ENCODE results near the gene LAMC1.
"Not testable (repeated sequence)": the region's sequence is repeated elsewhere in the genome, so short reads cannot be mapped to it uniquely, and the experiment has no call there.

LAMC1 gene

GRCh38 chr1:183147735-183148134 is 124.5 kb downstream of the LAMC1 start:
- H2AFZ ChIP-seq (ENCODE audit: low read depth, low read length, severe bottlenecking): no peak overlapping the region
- TF ChIP-seq EZH2phosphoT487 (conservative IDR thresholded peaks at IDR 0.05; ENCODE audit: low read length) (no peak), CTCF (IDR thresholded peaks at IDR 0.05; ENCODE audit: insufficient read depth, low read length, poor library complexity, severe bottlenecking) (no peak)
- no peaks in the 10 kb centered on the region for H3K36me3 ChIP-seq (ENCODE audit: low read length)
- H3K27ac ChIP-seq (ENCODE audit: low read depth, low read length): no peak overlapping the region
- H3K27me3 ChIP-seq (ENCODE audit: low read length): no peaks in the 10 kb centered on the region
- no peaks in the 10 kb centered on the region for H3K79me2 ChIP-seq (ENCODE audit: insufficient read depth, low read length)
- H3F3A ChIP-seq (ENCODE audit: insufficient read depth): no peaks in the 10 kb centered on the region
- H3K9me2 ChIP-seq (replicated peaks; ENCODE audit: insufficient read depth, low read length): no peaks in the 10 kb centered on the region
- H3K4me3 ChIP-seq (ENCODE audit: insufficient read depth, low read length, poor library complexity, severe bottlenecking): no peak overlapping the region
- H4K20me1 ChIP-seq (ENCODE audit: low read depth, low read length): no peaks in the 10 kb centered on the region
- no peak overlapping the region for H3K4me2 ChIP-seq (ENCODE audit: low read depth, low read length, poor library complexity, severe bottlenecking)
- no peak overlapping the region for H3K9ac ChIP-seq (ENCODE audit: low read length)
- H3K9me3 ChIP-seq (ENCODE audit: insufficient read depth, low read length): no peaks in the 10 kb centered on the region

GRCh38 chr1:183148599-183148998 is 125.4 kb downstream of the LAMC1 start:
- H3K9ac ChIP-seq (ENCODE audit: low read length): no peak overlapping the region
- no peak overlapping the region for H3K4me2 ChIP-seq (ENCODE audit: low read depth, low read length, poor library complexity, severe bottlenecking)
- H4K20me1 ChIP-seq (ENCODE audit: low read depth, low read length): no peaks in the 10 kb centered on the region
- TF ChIP-seq EZH2phosphoT487 (conservative IDR thresholded peaks at IDR 0.05; ENCODE audit: low read length) (no peak), CTCF (IDR thresholded peaks at IDR 0.05; ENCODE audit: insufficient read depth, low read length, poor library complexity, severe bottlenecking) (no peak)
- no peaks in the 10 kb centered on the region for H3K9me2 ChIP-seq (replicated peaks; ENCODE audit: insufficient read depth, low read length)
- H3K27ac ChIP-seq (ENCODE audit: low read depth, low read length): no peak overlapping the region
- H3F3A ChIP-seq (ENCODE audit: insufficient read depth): no peaks in the 10 kb centered on the region
- H3K27me3 ChIP-seq (ENCODE audit: low read length): no peaks in the 10 kb centered on the region
- H3K4me3 ChIP-seq (ENCODE audit: insufficient read depth, low read length, poor library complexity, severe bottlenecking): no peak overlapping the region
- no peaks in the 10 kb centered on the region for H3K79me2 ChIP-seq (ENCODE audit: insufficient read depth, low read length)
- H2AFZ ChIP-seq (ENCODE audit: low read depth, low read length, severe bottlenecking): no peak overlapping the region
- H3K36me3 ChIP-seq (ENCODE audit: low read length): no peaks in the 10 kb centered on the region
- no peaks in the 10 kb centered on the region for H3K9me3 ChIP-seq (ENCODE audit: insufficient read depth, low read length)

GRCh38 chr1:183149273-183149672 is 126.1 kb downstream of the LAMC1 start:
- Histone ChIP-seq H3K4me3 (ENCODE audit: insufficient read depth, low read length, poor library complexity, severe bottlenecking) (no peak overlapping the region), H3K9me2 (replicated peaks; ENCODE audit: insufficient read depth, low read length) (no peaks in the 10 kb centered on the region), H2AFZ (ENCODE audit: low read depth, low read length, severe bottlenecking) (no peak overlapping the region), H3K27me3 (ENCODE audit: low read length) (no peaks in the 10 kb centered on the region), H3K27ac (ENCODE audit: low read depth, low read length) (no peak overlapping the region), H3K79me2 (ENCODE audit: insufficient read depth, low read length) (no peaks in the 10 kb centered on the region), H3F3A (ENCODE audit: insufficient read depth) (no peaks in the 10 kb centered on the region), H3K4me2 (ENCODE audit: low read depth, low read length, poor library complexity, severe bottlenecking) (no peak overlapping the region), H4K20me1 (ENCODE audit: low read depth, low read length) (no peaks in the 10 kb centered on the region), H3K9me3 (ENCODE audit: insufficient read depth, low read length) (no peaks in the 10 kb centered on the region), H3K9ac (ENCODE audit: low read length) (no peak overlapping the region), H3K36me3 (ENCODE audit: low read length) (no peaks in the 10 kb centered on the region)
- no peak for TF ChIP-seq CTCF (IDR thresholded peaks at IDR 0.05; ENCODE audit: insufficient read depth, low read length, poor library complexity, severe bottlenecking)
- TF ChIP-seq EZH2phosphoT487 (conservative IDR thresholded peaks at IDR 0.05; ENCODE audit: low read length): no peak

- H3K36me3 ChIP-seq (ENCODE audit: low read length); H2AFZ ChIP-seq (ENCODE audit: low read depth, low read length, severe bottlenecking); H3F3A ChIP-seq (ENCODE audit: insufficient read depth); H4K20me1 ChIP-seq (ENCODE audit: low read depth, low read length); H3K9me2 ChIP-seq (replicated peaks; ENCODE audit: insufficient read depth, low read length); H3K79me2 ChIP-seq (ENCODE audit: insufficient read depth, low read length); H3K9ac ChIP-seq (ENCODE audit: low read length); H3K4me3 ChIP-seq (ENCODE audit: insufficient read depth, low read length, poor library complexity, severe bottlenecking); H3K27me3 ChIP-seq (ENCODE audit: low read length); H3K27ac ChIP-seq (ENCODE audit: low read depth, low read length); H3K4me2 ChIP-seq (ENCODE audit: low read depth, low read length, poor library complexity, severe bottlenecking); H3K9me3 ChIP-seq (ENCODE audit: insufficient read depth, low read length): not testable (repeated sequence)
Observed at GRCh38 chr1:183150032-183150431, 126.8 kb downstream of the LAMC1 start.
